Nephron progenitor cell (in vitro differentiated cells): ENCODE measurements around the gene CALU.

Source experiments
- DNase-seq: peaks from one replicate; pipeline ENCODE4 v3.0.0; 2021
- H3K27ac Mint-ChIP-seq: 2 replicates; pipeline ENCODE4 v1.8.0; 2021; ENCODE audit warnings: mild to moderate bottlenecking, moderate library complexity, mixed read lengths
- H3K27me3 Mint-ChIP-seq: 2 replicates; pipeline ENCODE4 v1.8.0; 2021; ENCODE audit warnings: mild to moderate bottlenecking, low read depth, mixed read lengths; ENCODE audit not compliant: poor library complexity
- H3K36me3 Mint-ChIP-seq: 2 replicates; pipeline ENCODE4 v1.8.0; 2021; ENCODE audit warnings: low read depth, mixed read lengths
- H3K4me1 Mint-ChIP-seq: 2 replicates; pipeline ENCODE4 v1.8.0; 2021; ENCODE audit warnings: mixed read lengths
- H3K4me3 Mint-ChIP-seq: 2 replicates; pipeline ENCODE4 v1.8.0; 2021; ENCODE audit warnings: mild to moderate bottlenecking, moderate library complexity, mixed read lengths
- H3K9me3 Mint-ChIP-seq: 2 replicates; pipeline ENCODE4 v1.8.0; 2021; ENCODE audit warnings: mild to moderate bottlenecking, moderate library complexity, mixed read lengths
- CTCF ChIP-seq: fragments of 200-600 bp; sonication (generic); IDR thresholded peaks from 2 replicates; pipeline ENCODE4 v1.5.0; 2021; ENCODE audit warnings: antibody characterized with exemption

Gene CALU

GRCh38 chr7:128805225-128805624 lies 66.1 kb downstream of the CALU start:
- DNase-seq: no peak
- no peak overlapping the region for H3K27ac Mint-ChIP-seq
- TF ChIP-seq CTCF: no peak
- no peaks in the 10 kb centered on the region for H3K27me3 Mint-ChIP-seq
- peaks cover 55% of the 10 kb centered on the region for H3K36me3 Mint-ChIP-seq
- H3K4me1 Mint-ChIP-seq: peaks cover 16% of the 10 kb centered on the region
- H3K9me3 Mint-ChIP-seq: no peaks in the 10 kb centered on the region
- H3K4me3 Mint-ChIP-seq: no peak overlapping the region

GRCh38 chr7:128807191-128807590 lies 68.0 kb downstream of the CALU start:
- Mint-ChIP-seq H3K27me3 (no peaks in the 10 kb centered on the region), H3K4me3 (no peak overlapping the region), H3K27ac (no peak overlapping the region), H3K36me3 (peaks cover 43% of the 10 kb centered on the region), H3K9me3 (no peaks in the 10 kb centered on the region), H3K4me1 (peaks cover 16% of the 10 kb centered on the region)
- no peak for DNase-seq
- TF ChIP-seq CTCF: no peak

GRCh38 chr7:128809363-128809762 lies 70.2 kb downstream of the CALU start:
- TF ChIP-seq CTCF: no peak
- no peak for DNase-seq
- H3K4me3 Mint-ChIP-seq: no peak overlapping the region
- peaks cover 10% of the 10 kb centered on the region for H3K4me1 Mint-ChIP-seq
- H3K27me3 Mint-ChIP-seq: no peaks in the 10 kb centered on the region
- no peak overlapping the region for H3K27ac Mint-ChIP-seq
- no peaks in the 10 kb centered on the region for H3K9me3 Mint-ChIP-seq
- peaks cover 38% of the 10 kb centered on the region for H3K36me3 Mint-ChIP-seq

- no peak for DNase-seq
- no peak for TF ChIP-seq CTCF
- peaks cover 37% of the 10 kb centered on the region for H3K36me3 Mint-ChIP-seq
- no peak overlapping the region for H3K4me3 Mint-ChIP-seq
- H3K9me3 Mint-ChIP-seq: no peaks in the 10 kb centered on the region
- H3K4me1 Mint-ChIP-seq: no peaks in the 10 kb centered on the region
- H3K27me3 Mint-ChIP-seq: no peaks in the 10 kb centered on the region
- H3K27ac Mint-ChIP-seq: no peak overlapping the region
Measured at GRCh38 chr7:128810473-128810872, 71.3 kb downstream of the CALU start.

GRCh38 chr7:128810997-128811396 lies 71.8 kb downstream of the CALU start:
- Mint-ChIP-seq H3K4me3 (no peak overlapping the region), H3K4me1 (no peaks in the 10 kb centered on the region), H3K27me3 (no peaks in the 10 kb centered on the region), H3K36me3 (peaks cover 35% of the 10 kb centered on the region), H3K9me3 (no peaks in the 10 kb centered on the region), H3K27ac (no peak overlapping the region)
- no peak for DNase-seq
- TF ChIP-seq CTCF: no peak

GRCh38 chr7:128811631-128812430 lies 72.7 kb downstream of the CALU start:
- no peak overlapping the region for H3K4me3 Mint-ChIP-seq
- no peak overlapping the region for H3K27ac Mint-ChIP-seq
- peaks cover 2% of the 10 kb centered on the region for H3K4me1 Mint-ChIP-seq
- peaks cover 28% of the 10 kb centered on the region for H3K36me3 Mint-ChIP-seq
- TF ChIP-seq CTCF: no peak
- no peak for DNase-seq
- H3K9me3 Mint-ChIP-seq: no peaks in the 10 kb centered on the region
- H3K27me3 Mint-ChIP-seq: peaks cover under 1% of the 10 kb centered on the region
